ENCODE results near the gene STAC. TPM values are rescaled to one million over a fixed set of nuclear protein-coding genes. Genes with fewer than 3 reads are reported as not detected.

Gene STAC
- total RNA-seq, 4 donors from 2014 or later, result 3.1 to 7.6 (median 5.5) TPM

GRCh38 chr3:36409862-36410261, 29.6 kb downstream of the STAC start:
- TF ChIP-seq CTCF (IDR thresholded peaks at IDR 0.05; ENCODE audit: low read depth), result no peak

- no peak for TF ChIP-seq CTCF (IDR thresholded peaks at IDR 0.05; ENCODE audit: low read depth)
Measured at GRCh38 chr3:36411587-36411986, 31.3 kb downstream of the STAC start.

GRCh38 chr3:36416599-36416998, 36.3 kb downstream of the STAC start:
- no peak for TF ChIP-seq CTCF (IDR thresholded peaks at IDR 0.05; ENCODE audit: low read depth)

GRCh38 chr3:36417237-36417636, 36.9 kb downstream of the STAC start:
- no peak for TF ChIP-seq CTCF (IDR thresholded peaks at IDR 0.05; ENCODE audit: low read depth)

GRCh38 chr3:36418296-36418695, 38.0 kb downstream of the STAC start:
- TF ChIP-seq CTCF (IDR thresholded peaks at IDR 0.05; ENCODE audit: low read depth), result no peak

- TF ChIP-seq CTCF (IDR thresholded peaks at IDR 0.05; ENCODE audit: low read depth), result no peak
Measured at GRCh38 chr3:36428445-36428844, 48.1 kb downstream of the STAC start.

GRCh38 chr3:36429986-36430485, 49.7 kb downstream of the STAC start:
- no peak for TF ChIP-seq CTCF (IDR thresholded peaks at IDR 0.05; ENCODE audit: low read depth)
